Astrocyte (in vitro differentiated cells and primary cell): ENCODE results near the gene DNAH2. TPM values are rescaled to one million over a fixed set of nuclear protein-coding genes. Genes with fewer than 3 reads are reported as not detected.

Experiments used
- DNase-seq: peaks from one replicate; pipeline ENCODE4 v3.0.0-alpha.2; 2010; ENCODE audit warnings: low read depth
- FAIRE-seq: peaks from 2 replicates; lab custom pipeline; 2011; peaks lifted over from hg19 to GRCh38; lab: Jason Lieb, UNC
- H2AFZ ChIP-seq: 2 replicates; pipeline ENCODE4 v1.6.0; 2012; ENCODE audit warnings: low read depth, low read length, inconsistent platforms
- H3K27ac ChIP-seq: 2 replicates; pipeline ENCODE4 v1.5.1; 2011; ENCODE audit warnings: low read depth, low read length, inconsistent platforms
- H3K27me3 ChIP-seq: 2 replicates; pipeline ENCODE4 v1.6.0; 2011; ENCODE audit warnings: low read length, inconsistent platforms; ENCODE audit not compliant: insufficient read depth
- H3K36me3 ChIP-seq: 2 replicates; pipeline ENCODE4 v1.5.1; 2011; ENCODE audit warnings: low read length, inconsistent platforms; ENCODE audit not compliant: insufficient read depth
- H3K4me1 ChIP-seq: 2 replicates; pipeline ENCODE4 v1.5.1; 2011; ENCODE audit warnings: low read length, inconsistent platforms; ENCODE audit not compliant: insufficient read depth
- H3K4me2 ChIP-seq: 2 replicates; pipeline ENCODE4 v1.6.0; 2012; ENCODE audit warnings: low read length, inconsistent platforms
- H3K4me3 ChIP-seq: 2 replicates; pipeline ENCODE4 v1.5.1; 2011; ENCODE audit warnings: low read depth, mild to moderate bottlenecking, low read length, inconsistent platforms; ENCODE audit not compliant: insufficient read depth
- H3K79me2 ChIP-seq: 2 replicates; pipeline ENCODE4 v1.6.0; 2012; ENCODE audit warnings: mild to moderate bottlenecking, low read length, inconsistent platforms; ENCODE audit not compliant: insufficient read depth
- H3K9ac ChIP-seq: 2 replicates; pipeline ENCODE4 v1.6.0; 2012; ENCODE audit warnings: mild to moderate bottlenecking, low read length, inconsistent platforms
- H3K9me3 ChIP-seq: 2 replicates; pipeline ENCODE4 v1.5.1; 2012; ENCODE audit warnings: low read depth, mild to moderate bottlenecking, low read length, inconsistent platforms; ENCODE audit not compliant: insufficient read depth
- H4K20me1 ChIP-seq: 2 replicates; pipeline ENCODE4 v1.6.0; 2012; ENCODE audit warnings: low read length, inconsistent platforms; ENCODE audit not compliant: insufficient read depth
- H3K27ac Mint-ChIP-seq: one replicate; pipeline ENCODE4 v1.8.0; 2021; ENCODE audit warnings: mild to moderate bottlenecking, mixed read lengths; ENCODE audit not compliant: unreplicated experiment
- H3K27me3 Mint-ChIP-seq: one replicate; pipeline ENCODE4 v1.8.0; 2021; ENCODE audit warnings: low read depth, mixed read lengths; ENCODE audit not compliant: unreplicated experiment
- H3K36me3 Mint-ChIP-seq: one replicate; pipeline ENCODE4 v1.8.0; 2021; ENCODE audit warnings: low read depth, mixed read lengths; ENCODE audit not compliant: unreplicated experiment
- H3K4me1 Mint-ChIP-seq: one replicate; pipeline ENCODE4 v1.8.0; 2021; ENCODE audit warnings: low read depth, mixed read lengths; ENCODE audit not compliant: unreplicated experiment
- H3K4me3 Mint-ChIP-seq: one replicate; pipeline ENCODE4 v1.8.0; 2021; ENCODE audit warnings: mild to moderate bottlenecking, moderate library complexity, mixed read lengths; ENCODE audit not compliant: unreplicated experiment
- H3K9me3 Mint-ChIP-seq: one replicate; pipeline ENCODE4 v1.8.0; 2021; ENCODE audit warnings: mild to moderate bottlenecking, mixed read lengths; ENCODE audit not compliant: unreplicated experiment
- EZH2 ChIP-seq: IDR thresholded peaks from 2 replicates; pipeline ENCODE4 v1.6.1; 2012; ENCODE audit warnings: mild to moderate bottlenecking, low read length, inconsistent platforms; ENCODE audit not compliant: insufficient read depth
- total RNA-seq: library from RNA; stranded (reverse); gene quantifications from 2 replicates; pipeline ENCODE4 v1.2.1, GENCODE V29; 2021
- TF ChIP-seq, protein P1 (sequence below): IDR thresholded peaks from 2 replicates; pipeline ENCODE4 v1.5.1; 2011; ENCODE audit warnings: low read depth, mild to moderate bottlenecking, inconsistent platforms, low read length, moderate library complexity; ENCODE audit not compliant: insufficient read depth

DNAH2 gene
- total RNA-seq, 1 donor from 2014 or later = 0.11 TPM

DNA sequence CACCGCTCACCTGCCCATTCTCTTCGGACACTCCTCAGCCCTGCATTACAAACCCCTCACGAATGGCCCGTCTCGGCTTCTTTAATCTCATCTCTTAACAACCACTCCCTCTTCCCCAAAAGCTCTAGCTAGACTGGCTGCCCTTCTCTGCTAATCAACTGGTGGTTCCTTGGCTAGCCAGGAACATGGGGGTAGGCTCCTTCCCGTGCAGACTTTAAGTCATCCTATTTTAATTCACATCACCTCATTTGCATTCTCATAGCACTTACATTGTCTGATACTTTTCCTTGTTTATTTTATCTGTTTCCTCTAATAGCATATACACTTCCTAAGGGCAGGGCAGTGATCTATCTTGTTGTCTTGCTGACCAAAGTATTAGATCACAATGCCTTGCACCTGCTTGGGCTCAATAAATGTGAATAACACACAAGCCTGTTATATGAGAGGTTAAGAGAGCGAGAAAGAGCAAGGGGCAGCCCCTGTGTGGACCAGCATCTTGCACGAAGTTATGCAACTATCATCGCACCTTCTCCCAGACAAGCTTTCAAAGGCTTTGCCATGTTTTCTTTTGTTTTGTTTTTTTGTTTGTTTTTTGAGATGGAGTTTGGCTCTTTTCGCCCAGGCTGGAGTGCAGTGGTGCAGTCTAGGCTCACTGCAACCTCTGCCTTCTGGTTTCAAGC lies 40.0 kb upstream of the DNAH2 start:
- H3K27ac Mint-ChIP-seq = peak overlapping the region; percentile 63
- H3K27me3 Mint-ChIP-seq = no peaks in the 10 kb centered on the region
- Histone ChIP-seq H3K4me3 (no peak overlapping the region), H3K4me1 (peaks cover 5% of the 10 kb centered on the region), H3K27ac (no peak overlapping the region), H3K79me2 (peaks cover 26% of the 10 kb centered on the region), H4K20me1 (peaks cover 23% of the 10 kb centered on the region), H3K27me3 (no peaks in the 10 kb centered on the region), H2AFZ (no peak overlapping the region), H3K36me3 (peaks cover 17% of the 10 kb centered on the region), H3K9ac (no peak overlapping the region), H3K4me2 (no peak overlapping the region), H3K9me3 (peaks cover 8% of the 10 kb centered on the region)
- FAIRE-seq (no peak), DNase-seq (no peak)
- peak overlapping the region; percentile 58 for H3K4me3 Mint-ChIP-seq
- peaks cover 19% of the 10 kb centered on the region for H3K4me1 Mint-ChIP-seq
- no peak for TF ChIP-seq EZH2
- TF ChIP-seq, protein P1, sequence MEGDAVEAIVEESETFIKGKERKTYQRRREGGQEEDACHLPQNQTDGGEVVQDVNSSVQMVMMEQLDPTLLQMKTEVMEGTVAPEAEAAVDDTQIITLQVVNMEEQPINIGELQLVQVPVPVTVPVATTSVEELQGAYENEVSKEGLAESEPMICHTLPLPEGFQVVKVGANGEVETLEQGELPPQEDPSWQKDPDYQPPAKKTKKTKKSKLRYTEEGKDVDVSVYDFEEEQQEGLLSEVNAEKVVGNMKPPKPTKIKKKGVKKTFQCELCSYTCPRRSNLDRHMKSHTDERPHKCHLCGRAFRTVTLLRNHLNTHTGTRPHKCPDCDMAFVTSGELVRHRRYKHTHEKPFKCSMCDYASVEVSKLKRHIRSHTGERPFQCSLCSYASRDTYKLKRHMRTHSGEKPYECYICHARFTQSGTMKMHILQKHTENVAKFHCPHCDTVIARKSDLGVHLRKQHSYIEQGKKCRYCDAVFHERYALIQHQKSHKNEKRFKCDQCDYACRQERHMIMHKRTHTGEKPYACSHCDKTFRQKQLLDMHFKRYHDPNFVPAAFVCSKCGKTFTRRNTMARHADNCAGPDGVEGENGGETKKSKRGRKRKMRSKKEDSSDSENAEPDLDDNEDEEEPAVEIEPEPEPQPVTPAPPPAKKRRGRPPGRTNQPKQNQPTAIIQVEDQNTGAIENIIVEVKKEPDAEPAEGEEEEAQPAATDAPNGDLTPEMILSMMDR = no peak
- peaks cover 3% of the 10 kb centered on the region for H3K9me3 Mint-ChIP-seq
- peaks cover 23% of the 10 kb centered on the region for H3K36me3 Mint-ChIP-seq

DNA sequence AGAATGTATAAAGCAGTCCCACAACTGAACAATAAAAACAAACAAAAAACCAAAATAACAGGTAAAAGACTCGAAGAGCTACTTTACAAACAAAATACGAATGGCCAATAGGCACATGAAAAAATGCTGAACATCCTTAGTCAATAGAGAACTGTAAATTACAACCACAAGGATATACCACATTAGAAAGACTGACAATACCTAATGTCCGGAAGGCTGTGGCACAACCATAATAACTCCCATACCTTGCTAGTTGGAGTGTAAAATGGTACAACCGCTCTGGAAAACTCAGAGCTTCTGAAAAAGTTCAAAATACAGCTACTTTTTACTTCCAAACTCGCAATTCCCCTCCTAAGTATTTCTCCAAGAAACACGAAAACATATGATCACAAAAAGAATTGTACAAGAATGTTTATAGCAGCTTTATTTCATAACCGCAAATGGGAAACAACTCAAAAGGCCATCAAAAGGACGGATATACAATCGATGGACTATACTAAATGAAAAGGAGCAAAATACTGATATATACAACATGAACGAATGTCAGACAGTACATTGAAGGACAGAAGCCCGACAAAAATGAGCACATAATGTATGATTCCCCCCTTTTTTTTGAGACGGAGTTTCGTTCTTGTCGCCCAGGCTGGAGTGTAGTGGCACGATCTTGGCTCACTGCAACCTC lies 32.6 kb upstream of the DNAH2 start:
- Histone ChIP-seq H3K79me2 (peaks cover 68% of the 10 kb centered on the region), H3K9ac (peak overlapping the region; percentile 99), H3K4me1 (peaks cover 23% of the 10 kb centered on the region), H3K9me3 (no peaks in the 10 kb centered on the region), H2AFZ (no peak overlapping the region), H3K4me2 (peak overlapping the region; percentile 92), H3K36me3 (no peaks in the 10 kb centered on the region), H4K20me1 (peaks cover 36% of the 10 kb centered on the region), H3K27ac (peak overlapping the region; percentile 99), H3K27me3 (no peaks in the 10 kb centered on the region), H3K4me3 (peak overlapping the region; percentile 99)
- peaks cover 8% of the 10 kb centered on the region for H3K36me3 Mint-ChIP-seq
- no peaks in the 10 kb centered on the region for H3K9me3 Mint-ChIP-seq
- FAIRE-seq = no peak
- H3K27me3 Mint-ChIP-seq = no peaks in the 10 kb centered on the region
- no peak for DNase-seq
- TF ChIP-seq, protein P1 = no peak
- no peak for TF ChIP-seq EZH2
- peaks cover 6% of the 10 kb centered on the region for H3K4me1 Mint-ChIP-seq
- peak overlapping the region; percentile 95 for H3K4me3 Mint-ChIP-seq
- H3K27ac Mint-ChIP-seq = peak overlapping the region; percentile 100
